Measurements from ENCODE around the gene RWDD3. TPM values are rescaled to one million over a fixed set of nuclear protein-coding genes. Genes with fewer than 3 reads are reported as not detected.

The RWDD3 gene
- total RNA-seq, 1 donor = 11.2 TPM

DNA sequence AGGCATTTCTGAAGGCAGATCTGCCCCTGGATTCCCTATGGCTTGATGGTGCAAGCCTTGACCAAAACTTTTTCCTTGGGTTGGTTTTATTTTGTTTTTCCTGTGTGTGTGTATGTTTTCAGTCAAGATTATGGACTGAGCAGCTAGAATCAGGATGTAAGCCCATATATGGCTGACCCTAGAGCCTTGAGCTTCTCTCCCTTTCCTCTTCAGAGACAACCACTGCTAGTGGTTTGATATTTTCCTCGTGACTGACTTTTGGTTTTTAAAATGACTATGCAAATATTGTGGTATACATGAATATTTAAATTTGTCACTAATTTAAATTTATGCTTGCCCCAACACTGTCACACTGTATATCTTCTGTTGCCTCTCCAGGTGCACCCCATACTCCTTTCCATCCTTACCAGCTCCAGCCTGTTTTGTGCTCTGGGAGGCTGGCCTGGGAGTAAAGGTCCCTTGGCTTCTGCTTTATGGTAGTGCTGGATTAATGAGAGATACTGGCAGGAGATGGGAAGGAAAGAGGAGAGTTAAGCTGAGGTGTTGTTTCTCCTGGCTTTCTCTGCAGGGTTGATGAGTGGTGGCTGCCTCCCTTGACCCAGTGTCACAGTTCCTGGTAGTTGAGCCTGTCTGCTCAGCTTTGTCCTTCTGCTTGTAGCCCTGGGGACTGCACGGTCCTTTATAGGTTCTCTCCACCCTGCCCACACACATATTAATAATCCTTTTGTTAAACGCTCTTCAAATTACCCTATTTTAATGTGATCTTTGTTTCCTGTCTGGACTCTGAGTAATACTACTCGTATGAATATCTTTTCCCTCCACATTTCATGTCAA lies 44.4 kb downstream of the RWDD3 start:
- no peaks in the 10 kb centered on the region for H3K36me3 ChIP-seq (ENCODE audit: insufficient read depth, low read length)
- H4K20me1 ChIP-seq (ENCODE audit: insufficient read depth, low read length) = no peaks in the 10 kb centered on the region
- no peaks in the 10 kb centered on the region for H3K9me3 ChIP-seq (ENCODE audit: low read depth, low read length)
- H2AFZ ChIP-seq (ENCODE audit: low read length) = no peak overlapping the region
- no peaks in the 10 kb centered on the region for H3K79me2 ChIP-seq (ENCODE audit: insufficient read depth, low read length)
- H3K4me1 ChIP-seq (ENCODE audit: insufficient read depth, low read length) = no peaks in the 10 kb centered on the region
- TF ChIP-seq CTCF (IDR thresholded peaks at IDR 0.05; ENCODE audit: extremely low read depth, low read depth, low read length) = no peak
- peak; percentile 55 for DNase-seq (ENCODE audit: insufficient read length, low spot score, missing footprints)
- H3K4me2 ChIP-seq (ENCODE audit: insufficient read depth, low read length) = no peak overlapping the region
- H3K27me3 ChIP-seq (ENCODE audit: insufficient read depth, low read length) = no peaks in the 10 kb centered on the region
- H3K4me3 ChIP-seq (ENCODE audit: insufficient read depth, low read length) = no peak overlapping the region
- H3K27ac ChIP-seq (ENCODE audit: low read depth, low read length) = no peak overlapping the region

- Histone ChIP-seq H3K36me3 (ENCODE audit: insufficient read depth, low read length) (no peaks in the 10 kb centered on the region), H4K20me1 (ENCODE audit: insufficient read depth, low read length) (no peaks in the 10 kb centered on the region), H2AFZ (ENCODE audit: low read length) (no peak overlapping the region), H3K4me3 (ENCODE audit: insufficient read depth, low read length) (no peak overlapping the region), H3K9me3 (ENCODE audit: low read depth, low read length) (no peaks in the 10 kb centered on the region), H3K4me2 (ENCODE audit: insufficient read depth, low read length) (no peak overlapping the region), H3K79me2 (ENCODE audit: insufficient read depth, low read length) (no peaks in the 10 kb centered on the region), H3K27ac (ENCODE audit: low read depth, low read length) (no peak overlapping the region), H3K4me1 (ENCODE audit: insufficient read depth, low read length) (no peaks in the 10 kb centered on the region), H3K27me3 (ENCODE audit: insufficient read depth, low read length) (no peaks in the 10 kb centered on the region)
- no peak for DNase-seq (ENCODE audit: insufficient read length, low spot score, missing footprints)
- no peak for TF ChIP-seq CTCF (IDR thresholded peaks at IDR 0.05; ENCODE audit: extremely low read depth, low read depth, low read length)
These were observed 47.9 kb downstream of the RWDD3 start for GRCh38 chr1:95281781-95282517.

GRCh38 chr1:95282518-95282895 lies 48.5 kb downstream of the RWDD3 start:
- Histone ChIP-seq H3K27ac (ENCODE audit: low read depth, low read length) (no peak overlapping the region), H3K9me3 (ENCODE audit: low read depth, low read length) (no peaks in the 10 kb centered on the region), H3K27me3 (ENCODE audit: insufficient read depth, low read length) (no peaks in the 10 kb centered on the region), H3K4me2 (ENCODE audit: insufficient read depth, low read length) (no peak overlapping the region), H2AFZ (ENCODE audit: low read length) (no peak overlapping the region), H3K4me3 (ENCODE audit: insufficient read depth, low read length) (no peak overlapping the region), H3K36me3 (ENCODE audit: insufficient read depth, low read length) (no peaks in the 10 kb centered on the region), H3K4me1 (ENCODE audit: insufficient read depth, low read length) (no peaks in the 10 kb centered on the region), H4K20me1 (ENCODE audit: insufficient read depth, low read length) (no peaks in the 10 kb centered on the region), H3K79me2 (ENCODE audit: insufficient read depth, low read length) (no peaks in the 10 kb centered on the region)
- no peak for DNase-seq (ENCODE audit: insufficient read length, low spot score, missing footprints)
- no peak for TF ChIP-seq CTCF (IDR thresholded peaks at IDR 0.05; ENCODE audit: extremely low read depth, low read depth, low read length)

- Histone ChIP-seq H3K9me3 (ENCODE audit: low read depth, low read length) (no peaks in the 10 kb centered on the region), H3K4me3 (ENCODE audit: insufficient read depth, low read length) (no peak overlapping the region), H3K27ac (ENCODE audit: low read depth, low read length) (no peak overlapping the region), H3K4me1 (ENCODE audit: insufficient read depth, low read length) (no peaks in the 10 kb centered on the region), H3K36me3 (ENCODE audit: insufficient read depth, low read length) (no peaks in the 10 kb centered on the region), H3K27me3 (ENCODE audit: insufficient read depth, low read length) (no peaks in the 10 kb centered on the region), H3K79me2 (ENCODE audit: insufficient read depth, low read length) (no peaks in the 10 kb centered on the region), H4K20me1 (ENCODE audit: insufficient read depth, low read length) (no peaks in the 10 kb centered on the region), H3K4me2 (ENCODE audit: insufficient read depth, low read length) (no peak overlapping the region), H2AFZ (ENCODE audit: low read length) (no peak overlapping the region)
- TF ChIP-seq CTCF (IDR thresholded peaks at IDR 0.05; ENCODE audit: extremely low read depth, low read depth, low read length) = no peak
- DNase-seq (ENCODE audit: insufficient read length, low spot score, missing footprints) = no peak
These were observed 50.4 kb downstream of the RWDD3 start for GRCh38 chr1:95284420-95284819.

Data from osteoblast (primary cell).